Psoas muscle (tissue), 8 donors: ENCODE data around the gene RABGAP1L. TPM values are rescaled to one million over a fixed set of nuclear protein-coding genes. Genes with fewer than 3 reads are reported as not detected.

Experiments used
- ATAC-seq, 4 donors: fragments of 200-7000 bp; cut with Tn5 transposase; one replicate each; pipeline ENCODE4 v1.9.1; 2020; ENCODE audit warnings: moderate library complexity in 3 of 4, mild to moderate bottlenecking in 2 of 4
- DNase-seq, 2 donors: peaks; one replicate each; pipeline ENCODE4 v3.0.0-alpha.2; 2020
- H3K27ac ChIP-seq: fragments of 200-600 bp; one replicate; pipeline ENCODE4 v1.8.0; 2022
- H3K27me3 ChIP-seq, 3 donors: fragments of 200-600 bp in 1 of 3; one replicate each; pipeline versions ENCODE4 v1.6.1 to v1.8.0; 2013 to 2022; ENCODE audit warnings: low read length in 2 of 3, mild to moderate bottlenecking in 2 of 3, moderate library complexity in 1 of 3; ENCODE audit not compliant: insufficient read depth in 3 of 3
- H3K36me3 ChIP-seq, 2 donors: fragments of 200-600 bp in 1 of 2; one replicate each; pipeline versions ENCODE4 v1.6.1 to v1.8.0; 2013 to 2022; ENCODE audit warnings: low read depth in 1 of 2, mild to moderate bottlenecking in 1 of 2, moderate library complexity in 1 of 2; ENCODE audit not compliant: insufficient read depth in 1 of 2
- H3K4me1 ChIP-seq: fragments of 200-600 bp; one replicate; pipeline ENCODE4 v1.8.0; 2022
- H3K4me3 ChIP-seq: fragments of 200-600 bp; one replicate; pipeline ENCODE4 v1.8.0; 2022; ENCODE audit warnings: mild to moderate bottlenecking
- H3K9me3 ChIP-seq: fragments of 200-600 bp; one replicate; pipeline ENCODE4 v1.8.0; 2022
- WGBS, 3 donors: extraction: QIAGEN DNeasy Blood & Tissue Kit; methylation state at CpG; one replicate each; pipeline versions ENCODE4 v1.1.6 to v1.1.7; 2013; 5-methylcytosine and 5-hydroxymethylcytosine counted together
- intact Hi-C, 2 donors: fragments of 100-400 bp; cut with DNase I; formaldehyde crosslinking; loops; one replicate each; pipeline versions ENCODE4 v1.11.0 to v1.14.2; 2022
- polyA plus RNA-seq, 3 donors: library from polyadenylated mRNA; stranded (reverse); fragments of 200-250 nt; gene quantifications; one replicate each; pipeline ENCODE4 v1.2.3, GENCODE V29; 2013
- total RNA-seq, 4 donors: library from RNA; stranded (reverse); fragmentation: NEBNext Ultra II Directional in 2 of 4; extraction: Animal tissue kit (Norgen Biotek cat#: 25700) in 2 of 4; gene quantifications; one replicate each; pipeline versions ENCODE4 v1.2.1 to v1.2.4, GENCODE V29; 2021 to 2023
- TF ChIP-seq, protein P1 (sequence below): fragments of 200-600 bp; IDR thresholded peaks from one replicate; pipeline ENCODE4 v1.8.0; 2022; ENCODE audit warnings: antibody characterized with exemption
- donor health status: healthy with polysubstance abuse.
- donor health status: DM: no; HTN: no; CAD: no; lungs with moderate emphysema.
- donor health status: Bipolar disorder and iron deficiency.
- donor health status: healthy.
- donor health status: DM: yes; HTN: yes; CAD: no.
- donor health status: DM: no; HTN: no; CAD: no.
- donor health status: DM: no; HTN: no; CAD: no.
- donor health status: DM: yes; HTN: yes; CAD: no.

Gene RABGAP1L
- total and polyA plus RNA-seq, 7 donors = 2.9 to 14.4 (median 8.7) TPM

DNA sequence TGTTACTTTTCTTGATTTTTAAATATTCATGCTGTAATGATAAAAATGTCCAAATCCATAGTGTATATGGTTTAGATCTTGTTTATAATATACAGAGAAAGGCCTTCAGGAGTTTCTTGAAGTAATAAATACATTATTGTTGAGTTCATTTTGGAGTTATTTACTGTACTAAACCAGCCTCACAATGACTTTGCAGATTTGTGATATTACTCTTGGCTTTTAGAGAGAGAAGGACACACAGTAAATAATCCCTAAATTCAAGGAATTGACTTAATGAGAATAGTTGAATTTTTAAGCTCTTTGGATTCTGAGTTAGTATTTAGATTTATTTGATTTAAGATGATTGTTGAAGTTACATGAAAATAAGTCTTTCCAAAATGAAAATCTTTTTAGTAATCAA is 38.9 kb downstream of the RABGAP1L start:
- no peak for DNase-seq
- no peaks in the 10 kb centered on the region for H3K36me3 ChIP-seq
- no peak for ATAC-seq
- TF ChIP-seq, protein P1, sequence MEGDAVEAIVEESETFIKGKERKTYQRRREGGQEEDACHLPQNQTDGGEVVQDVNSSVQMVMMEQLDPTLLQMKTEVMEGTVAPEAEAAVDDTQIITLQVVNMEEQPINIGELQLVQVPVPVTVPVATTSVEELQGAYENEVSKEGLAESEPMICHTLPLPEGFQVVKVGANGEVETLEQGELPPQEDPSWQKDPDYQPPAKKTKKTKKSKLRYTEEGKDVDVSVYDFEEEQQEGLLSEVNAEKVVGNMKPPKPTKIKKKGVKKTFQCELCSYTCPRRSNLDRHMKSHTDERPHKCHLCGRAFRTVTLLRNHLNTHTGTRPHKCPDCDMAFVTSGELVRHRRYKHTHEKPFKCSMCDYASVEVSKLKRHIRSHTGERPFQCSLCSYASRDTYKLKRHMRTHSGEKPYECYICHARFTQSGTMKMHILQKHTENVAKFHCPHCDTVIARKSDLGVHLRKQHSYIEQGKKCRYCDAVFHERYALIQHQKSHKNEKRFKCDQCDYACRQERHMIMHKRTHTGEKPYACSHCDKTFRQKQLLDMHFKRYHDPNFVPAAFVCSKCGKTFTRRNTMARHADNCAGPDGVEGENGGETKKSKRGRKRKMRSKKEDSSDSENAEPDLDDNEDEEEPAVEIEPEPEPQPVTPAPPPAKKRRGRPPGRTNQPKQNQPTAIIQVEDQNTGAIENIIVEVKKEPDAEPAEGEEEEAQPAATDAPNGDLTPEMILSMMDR = no peak
- H3K9me3 ChIP-seq = peaks cover 5% of the 10 kb centered on the region
- H3K4me1 ChIP-seq = no peaks in the 10 kb centered on the region
- no peak overlapping the region for H3K4me3 ChIP-seq
- no peak overlapping the region for H3K27ac ChIP-seq
- H3K27me3 ChIP-seq = no peaks in the 10 kb centered on the region
- intact Hi-C loops = no loop called here

DNA sequence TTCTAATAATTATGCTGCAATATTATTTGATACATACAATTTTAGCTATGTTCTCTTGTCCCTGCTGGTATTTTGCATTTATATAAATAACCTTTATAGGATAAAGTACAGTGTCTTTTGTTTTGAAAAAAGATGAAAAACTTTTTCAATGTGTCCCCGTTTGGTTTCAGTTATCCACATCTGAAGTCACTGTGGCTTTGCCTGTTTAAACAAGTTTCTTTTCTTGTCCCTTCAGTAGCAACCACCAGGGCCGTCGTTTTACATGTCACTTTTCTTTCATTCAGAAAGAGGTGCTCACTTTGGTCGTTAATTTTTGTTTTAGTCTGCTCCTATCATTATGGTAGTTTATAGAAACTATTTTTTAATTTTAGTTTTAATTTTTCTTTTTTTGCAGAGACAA is 41.4 kb downstream of the RABGAP1L start:
- TF ChIP-seq, protein P1 = no peak
- H3K36me3 ChIP-seq = no peaks in the 10 kb centered on the region
- peaks cover 11% of the 10 kb centered on the region for H3K9me3 ChIP-seq
- WGBS, 3 donors = 80 to 90% (median 87%) methylated on average over 4 of the region's 4 CpGs
- H3K27ac ChIP-seq = no peak overlapping the region
- DNase-seq (no peak), ATAC-seq (no peak)
- H3K4me3 ChIP-seq = no peak overlapping the region
- H3K4me1 ChIP-seq = peaks cover 2% of the 10 kb centered on the region
- intact Hi-C loops = loop anchor here in 1 of 2 donors (10.0 kb wide), 1 partner anchor 176 kb away; the partner anchor contains the start of gene RC3H1
- no peaks in the 10 kb centered on the region for H3K27me3 ChIP-seq

DNA sequence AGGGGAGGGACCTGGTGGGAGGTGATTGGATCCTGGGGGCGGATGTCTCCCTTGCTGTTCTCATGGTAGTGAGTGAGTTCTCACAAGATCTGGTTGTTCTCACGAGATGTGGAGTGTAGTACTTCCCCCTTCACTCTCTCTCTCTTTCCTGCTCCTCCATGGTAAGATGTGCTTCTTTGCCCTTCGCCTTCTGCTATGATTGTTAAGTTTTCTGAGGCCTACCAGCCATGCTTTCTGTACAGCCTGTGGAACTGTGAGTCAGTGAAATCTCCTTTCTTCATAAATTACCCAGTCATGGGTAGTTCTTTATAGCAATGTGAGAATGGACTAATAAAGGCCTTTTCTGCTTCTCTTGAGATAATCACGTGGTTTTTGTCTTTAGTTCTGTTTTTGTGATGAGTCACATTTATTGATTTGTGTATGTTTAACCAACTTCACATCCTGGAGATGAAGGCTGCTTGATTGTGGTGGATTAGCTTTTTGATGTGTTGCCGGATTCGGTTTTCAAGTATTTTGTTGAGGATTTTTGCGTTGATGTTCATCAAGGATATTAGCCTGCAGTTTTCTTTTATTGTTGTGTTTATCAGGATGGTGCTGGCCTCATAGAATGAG is 45.5 kb downstream of the RABGAP1L start:
- intact Hi-C loops = loop anchor here in 1 of 2 donors (10.0 kb wide), 1 partner anchor 180 kb away; the partner anchor contains the start of gene RC3H1
- Histone ChIP-seq H3K27me3 (no peaks in the 10 kb centered on the region), H3K4me3 (no peak overlapping the region), H3K36me3 (no peaks in the 10 kb centered on the region), H3K9me3 (peaks cover 11% of the 10 kb centered on the region), H3K27ac (no peak overlapping the region), H3K4me1 (peaks cover 12% of the 10 kb centered on the region)
- DNase-seq = no peak
- TF ChIP-seq, protein P1 = no peak
- no peak for ATAC-seq
- 90 to 95% (median 92%) methylated on average over 7 of the region's 7 CpGs for WGBS, 3 donors

DNA sequence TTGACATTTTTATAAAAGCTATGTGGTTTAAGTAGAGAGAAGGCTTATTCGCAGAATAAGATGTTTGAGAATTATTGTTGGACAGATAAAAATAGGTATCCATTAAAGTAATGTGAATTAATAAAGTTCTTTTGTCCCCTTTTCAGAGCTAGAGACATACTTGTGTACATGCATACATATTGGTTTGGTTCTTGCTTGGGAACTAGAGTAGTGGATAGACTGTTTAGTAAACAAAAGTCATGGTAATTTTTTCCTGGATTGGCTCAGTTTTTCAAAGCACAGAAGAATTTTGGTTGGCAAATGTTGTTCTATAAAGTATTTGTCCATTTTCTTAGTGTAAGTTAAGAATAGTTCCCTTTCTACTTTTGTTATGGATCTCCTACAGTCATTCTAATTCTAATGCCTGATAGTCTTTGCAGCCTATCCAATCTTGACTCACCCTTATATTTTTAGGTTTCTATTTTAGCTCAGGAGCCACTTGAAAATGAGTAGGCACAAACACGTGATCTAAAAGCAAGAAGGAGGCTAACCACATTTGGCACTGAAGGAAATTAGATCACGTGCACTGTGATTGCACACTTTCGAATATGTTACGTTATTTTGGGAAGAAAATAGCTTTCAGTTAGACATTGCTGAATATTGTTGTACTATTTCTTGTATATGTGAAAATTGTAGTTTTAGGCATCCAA is 47.0 kb downstream of the RABGAP1L start:
- TF ChIP-seq, protein P1 = no peak
- ATAC-seq = peak; percentile 83 to 96 (median 92)
- H3K27ac ChIP-seq = peak overlapping the region; percentile 42

More for the DNA sequence above, 47.0 kb downstream of the RABGAP1L start:
- Histone ChIP-seq H3K4me1 (peaks cover 12% of the 10 kb centered on the region), H3K27me3 (no peaks in the 10 kb centered on the region), H3K4me3 (peak overlapping the region; percentile 15), H3K36me3 (no peaks in the 10 kb centered on the region), H3K9me3 (peaks cover 11% of the 10 kb centered on the region)
- WGBS, 3 donors = 51 to 72% (median 55%) methylated on average over 5 of the region's 5 CpGs
- intact Hi-C loops = loop anchor here in 1 of 2 donors (10.0 kb wide), 1 partner anchor 181 kb away; the partner anchor contains the start of gene RC3H1
- no peak for DNase-seq
